Bronchial epithelial cell (primary cell): ENCODE data around the gene FOS. TPM values are rescaled to one million over a fixed set of nuclear protein-coding genes. Genes with fewer than 3 reads are reported as not detected.
A peak's percentile ranks its signal among the peaks of the same experiment; 100 is the strongest.

Source experiments
- DNase-seq: peaks from one replicate; pipeline ENCODE4 v3.0.0-alpha.2; 2010; ENCODE audit warnings: low read depth
- FAIRE-seq: peaks from 2 replicates; lab custom pipeline; 2011; peaks lifted over from hg19 to GRCh38; lab: Jason Lieb, UNC
- H3K27me3 ChIP-seq: 2 replicates; pipeline ENCODE4 v1.5.1; 2011; ENCODE audit warnings: low read length; ENCODE audit not compliant: control insufficient read depth, insufficient read depth
- H3K36me3 ChIP-seq: 2 replicates; pipeline ENCODE4 v1.5.1; 2011; ENCODE audit warnings: low read length; ENCODE audit not compliant: control insufficient read depth, insufficient read depth
- H3K4me3 ChIP-seq: 2 replicates; pipeline ENCODE4 v1.5.1; 2011; ENCODE audit warnings: mild to moderate bottlenecking, low read depth, low read length, control low read depth
- total RNA-seq: library from RNA; depleted of rRNA; stranded (reverse); fragments of >200 nt; gene quantifications from 2 replicates; pipeline ENCODE4 v1.2.1, GENCODE V29; 2014
- TF ChIP-seq, protein P1 (sequence below): IDR thresholded peaks from 2 replicates; pipeline ENCODE4 v1.5.1; 2011; ENCODE audit warnings: mild to moderate bottlenecking, moderate library complexity, low read length, control low read depth, inconsistent platforms; ENCODE audit not compliant: insufficient read depth, severe bottlenecking

The FOS gene
- total RNA-seq, 1 donor from 2014 or later: 143 TPM

DNA sequence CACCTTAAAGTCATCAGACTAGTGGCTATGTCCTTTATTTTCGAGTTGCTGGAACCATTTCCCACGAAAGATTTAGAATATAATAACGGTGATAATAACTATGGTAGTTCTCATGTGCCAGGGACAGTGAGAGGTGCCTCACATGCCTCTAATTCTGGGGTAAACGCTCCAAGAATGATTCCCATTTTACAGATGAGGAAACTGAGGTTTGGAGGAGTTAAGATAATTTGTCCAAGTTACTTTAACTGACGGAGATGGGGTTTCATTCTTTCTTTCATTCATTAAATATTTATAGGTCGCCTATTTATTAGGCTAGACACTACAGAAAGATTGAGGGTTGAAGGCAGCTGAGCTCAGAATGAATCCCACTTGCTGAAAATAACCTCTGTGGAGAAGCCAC lies 30.7 kb upstream of the FOS start:
- DNase-seq (no peak), FAIRE-seq (no peak)
- H3K36me3 ChIP-seq: no peaks in the 10 kb centered on the region
- no peaks in the 10 kb centered on the region for H3K27me3 ChIP-seq
- no peak overlapping the region for H3K4me3 ChIP-seq
- TF ChIP-seq, protein P1, sequence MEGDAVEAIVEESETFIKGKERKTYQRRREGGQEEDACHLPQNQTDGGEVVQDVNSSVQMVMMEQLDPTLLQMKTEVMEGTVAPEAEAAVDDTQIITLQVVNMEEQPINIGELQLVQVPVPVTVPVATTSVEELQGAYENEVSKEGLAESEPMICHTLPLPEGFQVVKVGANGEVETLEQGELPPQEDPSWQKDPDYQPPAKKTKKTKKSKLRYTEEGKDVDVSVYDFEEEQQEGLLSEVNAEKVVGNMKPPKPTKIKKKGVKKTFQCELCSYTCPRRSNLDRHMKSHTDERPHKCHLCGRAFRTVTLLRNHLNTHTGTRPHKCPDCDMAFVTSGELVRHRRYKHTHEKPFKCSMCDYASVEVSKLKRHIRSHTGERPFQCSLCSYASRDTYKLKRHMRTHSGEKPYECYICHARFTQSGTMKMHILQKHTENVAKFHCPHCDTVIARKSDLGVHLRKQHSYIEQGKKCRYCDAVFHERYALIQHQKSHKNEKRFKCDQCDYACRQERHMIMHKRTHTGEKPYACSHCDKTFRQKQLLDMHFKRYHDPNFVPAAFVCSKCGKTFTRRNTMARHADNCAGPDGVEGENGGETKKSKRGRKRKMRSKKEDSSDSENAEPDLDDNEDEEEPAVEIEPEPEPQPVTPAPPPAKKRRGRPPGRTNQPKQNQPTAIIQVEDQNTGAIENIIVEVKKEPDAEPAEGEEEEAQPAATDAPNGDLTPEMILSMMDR: no peak

DNA sequence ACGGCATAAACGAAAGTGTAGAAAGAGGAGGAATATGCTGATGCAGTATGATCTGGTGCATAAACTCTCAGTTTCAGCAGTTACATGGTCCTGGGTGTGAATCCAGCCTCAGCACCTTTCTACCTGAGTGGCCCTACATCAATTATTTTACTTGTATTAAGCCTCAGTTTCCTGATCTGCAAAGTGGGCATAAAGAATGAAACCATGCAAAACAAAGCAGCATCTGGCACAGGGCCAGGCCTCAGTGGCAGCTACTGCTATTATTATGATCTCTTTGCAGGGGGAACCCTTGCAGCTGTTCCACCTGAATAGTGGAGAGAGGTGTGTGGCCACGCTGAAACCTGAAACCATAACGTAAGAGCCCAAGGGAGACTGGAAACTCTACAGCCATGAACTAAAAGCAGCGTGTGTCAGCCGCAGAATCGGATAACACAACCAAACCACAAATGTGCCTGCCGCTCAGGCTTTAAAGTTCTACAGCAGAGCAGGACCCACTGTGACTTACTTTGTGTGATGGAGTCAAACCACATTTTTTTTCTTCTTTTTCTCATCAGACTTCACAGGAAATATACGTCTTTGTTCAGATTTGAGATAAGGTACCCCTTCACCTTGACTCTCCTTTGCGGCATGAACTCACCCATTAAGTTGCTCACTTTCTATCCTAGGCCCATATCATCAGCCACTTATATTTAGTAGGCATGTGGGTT lies 29.2 kb upstream of the FOS start:
- no peak for FAIRE-seq
- TF ChIP-seq, protein P1: no peak
- no peaks in the 10 kb centered on the region for H3K27me3 ChIP-seq
- DNase-seq: peak; percentile 67
- H3K4me3 ChIP-seq: no peak overlapping the region
- H3K36me3 ChIP-seq: no peaks in the 10 kb centered on the region

GRCh38 chr14:75249958-75250336 lies 28.7 kb upstream of the FOS start:
- Histone ChIP-seq H3K36me3 (no peaks in the 10 kb centered on the region), H3K4me3 (no peak overlapping the region), H3K27me3 (no peaks in the 10 kb centered on the region)
- no peak for FAIRE-seq
- TF ChIP-seq, protein P1: no peak
- no peak for DNase-seq

- TF ChIP-seq, protein P1: no peak
- no peaks in the 10 kb centered on the region for H3K27me3 ChIP-seq
- no peak overlapping the region for H3K4me3 ChIP-seq
- no peak for FAIRE-seq
- H3K36me3 ChIP-seq: no peaks in the 10 kb centered on the region
- DNase-seq: no peak
These were observed 27.8 kb upstream of the FOS start for GRCh38 chr14:75250800-75251199.

- no peaks in the 10 kb centered on the region for H3K36me3 ChIP-seq
- no peaks in the 10 kb centered on the region for H3K27me3 ChIP-seq
- FAIRE-seq: peak; percentile 80
- H3K4me3 ChIP-seq: no peak overlapping the region
- DNase-seq: peak; percentile 97
- TF ChIP-seq, protein P1: no peak
These were observed 26.3 kb upstream of the FOS start for GRCh38 chr14:75252254-75252837.

DNA sequence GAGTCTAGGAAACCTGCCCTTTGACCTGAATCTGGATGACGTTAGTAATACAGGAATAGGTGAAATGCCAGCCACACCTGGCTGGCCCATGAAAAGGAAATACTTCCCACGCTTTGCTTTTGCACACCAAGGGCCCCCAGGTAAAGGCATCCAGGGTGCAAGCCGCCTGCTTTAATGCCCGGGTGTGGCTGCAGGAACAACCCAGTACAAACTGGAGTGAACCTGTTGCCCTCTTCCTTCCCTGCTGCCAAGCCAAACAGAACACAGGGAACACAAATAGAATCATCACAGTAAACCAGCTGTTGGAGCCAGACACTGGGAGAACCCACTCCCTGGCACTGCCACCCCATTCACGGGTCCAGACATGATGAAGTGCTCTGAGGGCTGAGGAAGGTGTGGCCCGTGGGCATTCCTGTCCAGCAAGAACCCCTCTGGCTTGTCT lies 24.2 kb upstream of the FOS start:
- peak; percentile 96 for FAIRE-seq
- peak; percentile 98 for DNase-seq
- Histone ChIP-seq H3K4me3 (no peak overlapping the region), H3K27me3 (no peaks in the 10 kb centered on the region), H3K36me3 (no peaks in the 10 kb centered on the region)
- TF ChIP-seq, protein P1: no peak
